Astrocyte of the spinal cord (primary cell): ENCODE data around the gene MATR3.

Experiments
- DNase-seq: peaks from one replicate; pipeline ENCODE4 v3.0.0; 2011; ENCODE audit warnings: low read depth, low spot score
- H3K4me3 ChIP-seq: 2 replicates; pipeline ENCODE4 v1.5.1; 2011; ENCODE audit warnings: low read depth, mild to moderate bottlenecking, low read length, moderate library complexity
- CTCF ChIP-seq: IDR thresholded peaks from 2 replicates; pipeline ENCODE4 v1.5.1; 2012; ENCODE audit warnings: low read depth, mild to moderate bottlenecking, low read length, inconsistent platforms
- in situ Hi-C: cut with HindIII; loops from 2 replicates; pipeline ENCODE4 v1.10.0; 2017; ENCODE audit warnings: low sequenced_read_pairs

Gene MATR3

GRCh38 chr5:139335811-139336210 lies 42.3 kb downstream of the MATR3 start:
- no peak overlapping the region for H3K4me3 ChIP-seq
- TF ChIP-seq CTCF, result no peak
- in situ Hi-C loops, result no loop called here
- DNase-seq, result no peak

- no peak for TF ChIP-seq CTCF
- in situ Hi-C loops, result no loop called here
- no peak for DNase-seq
- no peak overlapping the region for H3K4me3 ChIP-seq
Observed at GRCh38 chr5:139340051-139340450, 46.5 kb downstream of the MATR3 start.

GRCh38 chr5:139341187-139341688 lies 47.7 kb downstream of the MATR3 start:
- in situ Hi-C loops, result no loop called here
- DNase-seq, result no peak
- no peak for TF ChIP-seq CTCF
- peak overlapping the region; percentile 98 for H3K4me3 ChIP-seq

GRCh38 chr5:139341689-139342422 lies 48.3 kb downstream of the MATR3 start, which contains the start of gene PAIP2:
Gene PAIP2, plus strand, starts transcription at chr5:139341854. Its CDS starts 21,931 bp downstream, at chr5:139363785.
- peak; percentile 98 for DNase-seq
- peak; percentile 84 for TF ChIP-seq CTCF
- in situ Hi-C loops, result no loop called here
- peak within 1 kb of the TSS; percentile 98 for H3K4me3 ChIP-seq

GRCh38 chr5:139342423-139342723 lies 48.8 kb downstream of the MATR3 start:
- in situ Hi-C loops, result no loop called here
- DNase-seq, result no peak
- TF ChIP-seq CTCF, result no peak
- H3K4me3 ChIP-seq, result peak overlapping the region; percentile 98

GRCh38 chr5:139343476-139343875 lies 49.9 kb downstream of the MATR3 start:
- H3K4me3 ChIP-seq, result peak overlapping the region; percentile 98
- TF ChIP-seq CTCF, result no peak
- in situ Hi-C loops, result no loop called here
- no peak for DNase-seq
